Neuronal stem cell (in vitro differentiated cells): ENCODE data around the gene CHAF1A.

Source experiments
- DNase-seq: peaks from one replicate; pipeline ENCODE4 v3.0.0-alpha.2; 2013; ENCODE audit warnings: low spot score
- H2AFZ ChIP-seq: one replicate; pipeline ENCODE4 v1.6.1; 2013; ENCODE audit warnings: mild to moderate bottlenecking, low read length, inconsistent platforms
- H2AK5ac ChIP-seq: 2 replicates; pipeline ENCODE4 v1.6.1; 2013; ENCODE audit warnings: low read depth, mild to moderate bottlenecking, inconsistent platforms, low read length, moderate library complexity, mixed read lengths
- H2BK120ac ChIP-seq: 2 replicates; pipeline ENCODE4 v1.6.1; 2013; ENCODE audit warnings: low read depth, mild to moderate bottlenecking, inconsistent platforms, low read length, moderate library complexity, mixed read lengths
- H2BK12ac ChIP-seq: one replicate; pipeline ENCODE4 v1.6.1; 2013; ENCODE audit warnings: low read length, inconsistent platforms
- H2BK15ac ChIP-seq: 2 replicates; pipeline ENCODE4 v1.6.1; 2013; ENCODE audit warnings: mild to moderate bottlenecking, low read length, inconsistent platforms, mixed read lengths
- H2BK5ac ChIP-seq: one replicate; pipeline ENCODE4 v1.6.1; 2013; ENCODE audit warnings: inconsistent platforms, mild to moderate bottlenecking, low read length, moderate library complexity
- H3K14ac ChIP-seq: one replicate; pipeline ENCODE4 v1.6.1; 2013; ENCODE audit warnings: low read length, inconsistent platforms
- H3K18ac ChIP-seq: 2 replicates; pipeline ENCODE4 v1.6.1; 2013; ENCODE audit warnings: low read length, inconsistent platforms
- H3K23ac ChIP-seq: 2 replicates; pipeline ENCODE4 v1.6.1; 2013; ENCODE audit warnings: low read depth, mild to moderate bottlenecking, mixed read lengths, low read length, inconsistent platforms; ENCODE audit not compliant: poor library complexity
- H3K27ac ChIP-seq: replicated peaks from 3 replicates; pipeline ENCODE4 v1.5.1; 2013; ENCODE audit warnings: low read length, inconsistent platforms
- H3K27me3 ChIP-seq, 3 experiments: 2 replicates each; pipeline ENCODE4 v1.6.1; 2013; ENCODE audit warnings: low read length in 3 of 3, mild to moderate bottlenecking in 2 of 3, inconsistent platforms in 1 of 3, low read depth in 1 of 3, mixed read lengths in 1 of 3, moderate library complexity in 1 of 3; ENCODE audit not compliant: control insufficient read depth in 3 of 3, insufficient read depth in 3 of 3
- H3K36me3 ChIP-seq, 2 donors: replicated peaks in 1 of 2; 2 replicates each; pipeline ENCODE4 v1.6.1; 2013; ENCODE audit warnings: low read length in 2 of 2; ENCODE audit not compliant: control insufficient read depth in 2 of 2, insufficient read depth in 2 of 2
- H3K4ac ChIP-seq: 2 replicates; pipeline ENCODE4 v1.6.1; 2013; ENCODE audit warnings: inconsistent platforms, mild to moderate bottlenecking, low read length, moderate library complexity
- H3K4me1 ChIP-seq, 2 donors: 1 replicate in 1 of 2; 2 replicates in 1 of 2; pipeline ENCODE4 v1.6.1; 2013; ENCODE audit warnings: low read length in 2 of 2, low read depth in 1 of 2; ENCODE audit not compliant: control insufficient read depth in 2 of 2, insufficient read depth in 1 of 2
- H3K4me2 ChIP-seq: one replicate; pipeline ENCODE4 v1.6.1; 2013; ENCODE audit warnings: mild to moderate bottlenecking, low read length, inconsistent platforms; ENCODE audit not compliant: insufficient read depth, poor library complexity, severe bottlenecking
- H3K4me3 ChIP-seq, 2 donors: 2 replicates each; pipeline ENCODE4 v1.5.1; 2013; ENCODE audit warnings: low read length in 2 of 2, mild to moderate bottlenecking in 2 of 2, inconsistent platforms in 1 of 2, moderate library complexity in 1 of 2
- H3K79me1 ChIP-seq: one replicate; pipeline ENCODE4 v1.6.1; 2013; ENCODE audit warnings: low read depth, mild to moderate bottlenecking, inconsistent platforms, low read length, moderate library complexity
- H3K9ac ChIP-seq: one replicate; pipeline ENCODE4 v1.6.1; 2013; ENCODE audit warnings: mild to moderate bottlenecking, low read depth, low read length, inconsistent platforms; ENCODE audit not compliant: poor library complexity
- H3K9me3 ChIP-seq, 2 donors: replicated peaks in 1 of 2; 2 replicates each; pipeline versions ENCODE3 to v1.6.1; 2013; ENCODE audit warnings: low read length in 2 of 2, mild to moderate bottlenecking in 2 of 2, inconsistent platforms in 1 of 2, low read depth in 1 of 2, mixed read lengths in 1 of 2, moderate library complexity in 1 of 2; ENCODE audit not compliant: control insufficient read depth in 2 of 2, insufficient read depth in 1 of 2
- H4K8ac ChIP-seq: one replicate; pipeline ENCODE4 v1.6.1; 2013; ENCODE audit warnings: low read depth, mild to moderate bottlenecking, inconsistent platforms, low read length, moderate library complexity
- H4K91ac ChIP-seq: one replicate; pipeline ENCODE4 v1.6.1; 2013; ENCODE audit warnings: low read length, low read depth, mild to moderate bottlenecking, inconsistent platforms; ENCODE audit not compliant: poor library complexity
- WGBS, 2 donors: extraction: QIAGEN DNeasy Blood & Tissue Kit; methylation state at CpG; one replicate each; pipeline ENCODE4 v1.1.7; 2013; ENCODE audit warnings: missing lambda C conversion rate in 2 of 2, mixed read lengths in 1 of 2; ENCODE audit not compliant: insufficient read length in 2 of 2, insufficient replicate concordance in 1 of 2; ENCODE audit errors: extremely low coverage in 2 of 2; 5-methylcytosine and 5-hydroxymethylcytosine counted together

Gene CHAF1A

DNA sequence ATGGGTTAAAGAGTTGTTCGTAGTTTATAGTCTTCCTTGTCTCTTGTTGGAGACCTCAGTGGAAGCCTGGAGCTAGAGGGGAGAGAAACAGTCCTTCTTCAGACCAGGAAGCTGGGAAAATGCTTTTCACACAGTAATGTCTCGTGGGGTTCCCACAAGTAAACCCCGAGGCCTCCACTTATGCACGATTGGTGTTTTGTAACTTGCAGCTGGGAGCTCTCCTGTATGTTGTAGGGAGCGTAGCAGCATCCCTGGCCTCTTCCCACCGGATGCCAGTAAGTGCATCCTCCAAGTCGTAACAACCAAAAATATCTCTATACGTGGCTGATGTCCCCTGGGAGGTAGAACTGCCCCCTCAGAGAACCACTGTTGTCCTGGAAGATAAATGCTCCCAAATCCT, 3.5 kb downstream of the CHAF1A start:
- no peak overlapping the region for H3K4me2 ChIP-seq
- H3K79me1 ChIP-seq = peaks cover 15% of the 10 kb centered on the region
- no peak overlapping the region for H3K14ac ChIP-seq
- peaks cover 4 to 15% of the 10 kb centered on the region in 2 donors for H3K4me1 ChIP-seq
- no CpG with 5 or more reads among the region's 8 CpGs for WGBS, 2 donors
- H3K9ac ChIP-seq = no peak overlapping the region
- no peak overlapping the region for H3K4me3 ChIP-seq
- H2BK5ac ChIP-seq = no peak overlapping the region
- H3K23ac ChIP-seq = no peak overlapping the region
- no peaks in the 10 kb centered on the region for H3K27me3 ChIP-seq
- H3K4ac ChIP-seq = no peak overlapping the region
- no peaks in the 10 kb centered on the region for H3K9me3 ChIP-seq
- H4K91ac ChIP-seq = no peak overlapping the region
- no peak overlapping the region for H2BK15ac ChIP-seq
- no peak overlapping the region for H3K27ac ChIP-seq
- H2AK5ac ChIP-seq = no peak overlapping the region
- no peak overlapping the region for H2BK120ac ChIP-seq
- H3K18ac ChIP-seq = no peak overlapping the region
- H3K36me3 ChIP-seq = peaks cover 28 to 74% of the 10 kb centered on the region in 2 donors
- DNase-seq = no peak
- H2AFZ ChIP-seq = no peak overlapping the region
- no peak overlapping the region for H2BK12ac ChIP-seq
- no peak overlapping the region for H4K8ac ChIP-seq

GRCh38 chr19:4406626-4407025, 4.2 kb downstream of the CHAF1A start:
- Histone ChIP-seq H4K91ac (no peak overlapping the region), H3K36me3 (peaks cover 28 to 80% of the 10 kb centered on the region in 2 donors), H2AFZ (no peak overlapping the region), H2BK12ac (no peak overlapping the region), H4K8ac (no peak overlapping the region), H3K9me3 (no peaks in the 10 kb centered on the region), H2AK5ac (no peak overlapping the region), H2BK5ac (no peak overlapping the region), H3K27ac (no peak overlapping the region), H3K18ac (no peak overlapping the region), H2BK15ac (no peak overlapping the region), H2BK120ac (no peak overlapping the region), H3K4me2 (no peak overlapping the region), H3K27me3 (no peaks in the 10 kb centered on the region), H3K4me1 (peaks cover 4 to 14% of the 10 kb centered on the region in 2 donors), H3K79me1 (peaks cover 15% of the 10 kb centered on the region), H3K23ac (no peak overlapping the region), H3K14ac (no peak overlapping the region), H3K4ac (no peak overlapping the region), H3K4me3 (no peak overlapping the region), H3K9ac (no peak overlapping the region)
- WGBS, 2 donors = no CpG with 5 or more reads among the region's 7 CpGs
- DNase-seq = no peak

DNA sequence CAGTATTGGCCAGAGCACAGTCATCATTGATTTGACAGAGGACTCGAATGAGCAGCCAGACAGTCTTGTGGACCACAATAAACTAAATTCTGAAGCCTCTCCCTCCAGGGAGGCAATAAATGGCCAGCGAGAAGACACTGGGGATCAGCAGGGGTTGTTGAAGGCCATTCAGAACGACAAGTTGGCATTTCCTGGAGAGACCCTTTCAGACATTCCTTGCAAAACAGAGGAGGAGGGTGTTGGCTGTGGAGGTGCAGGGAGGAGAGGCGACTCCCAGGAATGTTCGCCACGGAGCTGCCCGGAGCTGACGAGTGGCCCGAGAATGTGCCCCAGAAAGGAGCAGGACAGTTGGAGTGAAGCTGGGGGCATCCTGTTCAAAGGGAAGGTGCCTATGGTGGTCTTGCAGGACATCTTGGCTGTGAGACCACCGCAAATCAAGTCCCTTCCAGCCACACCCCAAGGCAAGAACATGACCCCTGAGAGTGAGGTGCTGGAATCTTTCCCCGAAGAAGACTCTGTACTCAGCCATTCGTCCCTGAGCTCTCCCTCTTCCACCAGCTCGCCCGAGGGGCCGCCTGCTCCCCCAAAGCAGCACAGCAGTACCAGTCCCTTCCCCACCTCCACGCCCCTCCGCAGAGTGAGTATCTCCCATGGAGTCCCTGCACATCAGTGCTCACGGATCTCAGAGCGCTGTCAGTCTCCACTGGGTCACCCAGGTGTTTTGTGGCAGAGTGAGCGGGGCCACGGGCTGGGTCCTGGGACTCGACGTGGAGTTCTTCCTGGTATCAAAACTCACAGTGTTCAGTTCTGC, 6.9 kb downstream of the CHAF1A start:
- no CpG with 5 or more reads among the region's 23 CpGs for WGBS, 2 donors
- H2BK120ac ChIP-seq = no peak overlapping the region
- no peak overlapping the region for H2AFZ ChIP-seq

DNA sequence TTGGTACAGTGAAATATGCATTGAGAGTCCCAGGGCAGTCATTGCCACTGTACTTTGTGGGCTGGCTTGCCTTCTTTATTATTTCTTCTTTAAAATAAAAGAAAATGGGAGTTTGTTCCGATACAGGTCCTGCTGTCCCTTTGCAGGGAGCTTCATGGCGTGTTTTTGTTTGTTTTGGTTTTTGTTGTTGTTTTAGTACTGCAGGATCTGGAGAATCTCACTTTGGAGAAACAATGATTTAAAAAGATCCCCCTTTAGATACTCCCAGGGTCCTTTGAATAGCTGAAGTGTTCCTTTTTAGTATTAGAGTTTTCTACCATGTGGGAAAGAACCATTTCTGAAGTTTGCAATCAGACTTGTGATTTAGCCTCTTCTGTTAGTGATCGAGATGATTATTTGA, 11.1 kb downstream of the CHAF1A start:
- Histone ChIP-seq H3K36me3 (peaks cover 33 to 98% of the 10 kb centered on the region in 2 donors), H3K9ac (no peak overlapping the region), H4K91ac (no peak overlapping the region), H2BK120ac (no peak overlapping the region), H3K18ac (no peak overlapping the region), H3K79me1 (peaks cover 13% of the 10 kb centered on the region), H3K4me2 (no peak overlapping the region), H2BK15ac (no peak overlapping the region), H2BK12ac (no peak overlapping the region), H3K4me3 (no peak overlapping the region), H4K8ac (no peak overlapping the region), H2BK5ac (no peak overlapping the region), H3K4ac (no peak overlapping the region), H2AFZ (no peak overlapping the region), H3K4me1 (peaks cover 0 to 11% of the 10 kb centered on the region in 2 donors), H3K14ac (no peak overlapping the region), H3K9me3 (no peaks in the 10 kb centered on the region), H3K23ac (no peak overlapping the region), H3K27me3 (no peaks in the 10 kb centered on the region), H2AK5ac (no peak overlapping the region), H3K27ac (no peak overlapping the region)
- no peak for DNase-seq
- no CpG with 5 or more reads among the region's 3 CpGs for WGBS, 2 donors

More for the DNA sequence above, 6.9 kb downstream of the CHAF1A start:
- Histone ChIP-seq H3K9me3 (no peaks in the 10 kb centered on the region), H3K14ac (no peak overlapping the region), H3K27me3 (no peaks in the 10 kb centered on the region), H2BK12ac (peak overlapping the region; percentile 73), H3K4ac (no peak overlapping the region), H3K18ac (no peak overlapping the region), H3K36me3 (peaks cover 42 to 97% of the 10 kb centered on the region in 2 donors), H3K4me2 (no peak overlapping the region), H3K4me1 (peaks cover 0 to under 1% of the 10 kb centered on the region in 2 donors), H3K27ac (no peak overlapping the region), H2BK15ac (no peak overlapping the region), H2BK5ac (no peak overlapping the region), H4K8ac (no peak overlapping the region), H3K9ac (no peak overlapping the region), H3K79me1 (peaks cover 15% of the 10 kb centered on the region), H4K91ac (no peak overlapping the region), H2AK5ac (no peak overlapping the region), H3K23ac (peak overlapping the region; percentile 47), H3K4me3 (peak overlapping the region in 1 of 2 donors; percentile 1)
- no peak for DNase-seq
